NK-92 treated with Interleukin-12 subunit alpha and Interleukin-12 subunit beta, amount 100 ng/mL, for 24 hours (cell line): ENCODE measurements around the gene KIF26B.
A peak's percentile ranks its signal among the peaks of the same experiment; 100 is the strongest.
"Not testable (repeated sequence)": the region's sequence is repeated elsewhere in the genome, so short reads cannot be mapped to it uniquely, and the experiment has no call there.

Source experiments
- DNase-seq: peaks from one replicate; lab custom pipeline; 2025; lab: John Stamatoyannopoulos, UW

The KIF26B gene

GRCh38 chr1:245356891-245357585 is 202.3 kb downstream of the KIF26B start:
- no peak for DNase-seq

GRCh38 chr1:245359101-245359680 is 204.4 kb downstream of the KIF26B start:
- not testable (repeated sequence) for DNase-seq

GRCh38 chr1:245361065-245361464 is 206.3 kb downstream of the KIF26B start:
- no peak for DNase-seq

GRCh38 chr1:245361951-245362350 is 207.2 kb downstream of the KIF26B start:
- DNase-seq: no peak

- DNase-seq: no peak
These were observed 208.8 kb downstream of the KIF26B start for GRCh38 chr1:245363461-245364200.

- DNase-seq: no peak
These were observed 210.6 kb downstream of the KIF26B start for GRCh38 chr1:245365095-245366020.

GRCh38 chr1:245366886-245367285 is 212.1 kb downstream of the KIF26B start:
- no peak for DNase-seq

GRCh38 chr1:245370175-245370825 is 215.5 kb downstream of the KIF26B start:
- no peak for DNase-seq

- DNase-seq: no peak
These were observed 216.3 kb downstream of the KIF26B start for GRCh38 chr1:245370905-245371581.

GRCh38 chr1:245373131-245373530 is 218.3 kb downstream of the KIF26B start:
- DNase-seq: no peak

- no peak for DNase-seq
These were observed 221.1 kb downstream of the KIF26B start for GRCh38 chr1:245375789-245376460.

- no peak for DNase-seq
These were observed 223.1 kb downstream of the KIF26B start for GRCh38 chr1:245377854-245378253.

GRCh38 chr1:245378311-245378722 is 223.5 kb downstream of the KIF26B start:
- DNase-seq: peak; percentile 16

GRCh38 chr1:245378745-245379144 is 224.0 kb downstream of the KIF26B start:
- no peak for DNase-seq

- no peak for DNase-seq
These were observed 226.2 kb downstream of the KIF26B start for GRCh38 chr1:245380790-245381535.

GRCh38 chr1:245382981-245383380 is 228.2 kb downstream of the KIF26B start:
- no peak for DNase-seq

- DNase-seq: no peak
These were observed 228.9 kb downstream of the KIF26B start for GRCh38 chr1:245383396-245384330.

- no peak for DNase-seq
These were observed 231.6 kb downstream of the KIF26B start for GRCh38 chr1:245386297-245386971.
